Islet of Langerhans (tissue), 1 donor: ENCODE results near the gene SETD7.
"Not testable (repeated sequence)": the region's sequence is repeated elsewhere in the genome, so short reads cannot be mapped to it uniquely, and the experiment has no call there.

Experiments used
- FAIRE-seq: peaks from one replicate; lab custom pipeline; 2011; peaks lifted over from hg19 to GRCh38; lab: Jason Lieb, UNC

SETD7 gene

DNA sequence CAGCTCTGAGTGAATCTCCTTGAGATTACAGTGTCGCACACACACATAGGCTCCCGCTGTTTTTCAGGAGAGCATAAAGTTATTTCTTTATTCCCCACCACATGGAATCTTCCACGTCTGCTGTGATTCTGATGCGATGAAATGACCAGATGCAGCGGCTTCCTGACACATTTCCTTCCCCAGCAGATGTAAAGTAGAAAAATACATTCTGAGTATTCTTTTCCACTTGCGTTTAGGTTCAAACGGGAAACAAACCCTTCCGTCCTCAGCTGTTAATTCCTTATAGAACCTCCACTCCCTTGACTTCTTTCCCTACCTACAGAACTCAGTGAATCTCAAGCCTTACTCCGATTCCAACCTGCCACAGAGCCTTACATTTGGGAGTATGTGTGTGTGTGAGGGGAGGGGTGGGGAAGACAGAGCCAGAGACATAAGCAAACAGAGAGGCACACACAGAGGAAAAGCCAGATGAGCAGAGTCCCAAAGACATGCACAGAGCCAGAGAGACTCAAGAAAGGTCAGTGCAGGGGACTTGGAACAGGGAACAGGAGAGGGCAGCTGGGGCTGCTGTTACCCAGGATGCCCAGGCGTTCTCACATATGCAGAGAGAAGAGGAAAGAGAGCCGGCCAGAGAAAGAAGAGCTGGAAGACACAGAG lies 47.3 kb downstream of the SETD7 start:
- FAIRE-seq: no peak

DNA sequence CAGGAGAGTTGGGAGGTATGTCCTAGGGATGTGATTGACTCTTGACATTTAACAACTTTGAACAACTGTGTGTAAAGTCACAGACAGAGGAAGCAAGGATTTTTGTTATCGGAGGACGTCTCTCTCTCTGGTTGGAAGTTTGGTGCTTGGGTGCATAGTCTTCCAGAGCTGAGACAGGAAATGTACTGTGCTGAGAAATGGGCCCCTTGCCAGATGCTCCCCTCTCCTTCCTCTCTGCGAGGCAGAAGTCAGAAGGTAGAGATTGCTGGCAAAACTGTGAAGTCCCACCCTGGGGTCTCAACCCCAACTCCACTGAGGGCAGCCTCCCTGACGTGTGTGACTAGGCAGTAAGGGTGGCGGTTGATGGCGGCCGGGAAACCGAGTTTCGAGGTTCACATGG lies 49.2 kb downstream of the SETD7 start:
- FAIRE-seq: no peak

DNA sequence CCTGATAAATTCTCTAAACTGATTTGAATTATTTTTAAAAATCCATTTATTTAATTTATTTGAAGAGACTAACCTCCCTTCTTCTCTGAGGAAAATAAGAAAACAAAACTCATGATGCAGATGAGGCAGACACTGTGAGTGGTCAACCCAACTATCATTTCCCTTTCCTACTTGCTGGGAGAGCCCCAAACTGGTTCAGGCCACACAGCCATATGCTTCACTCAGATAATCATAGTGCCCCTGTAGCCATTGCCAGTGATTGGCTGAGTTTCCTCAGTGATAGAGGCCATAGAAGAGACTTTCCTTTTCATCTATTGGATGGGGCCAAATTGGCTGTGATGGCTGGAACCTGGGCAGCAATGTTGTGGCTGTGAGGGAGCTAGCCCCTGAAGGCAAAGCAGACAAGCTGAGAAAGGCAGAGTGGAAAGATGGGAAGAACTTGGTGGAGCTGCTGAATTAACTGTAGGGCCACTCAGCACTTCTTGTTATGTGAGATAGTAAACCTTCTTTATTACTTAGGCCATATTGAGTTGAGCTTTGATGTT lies 52.3 kb downstream of the SETD7 start:
- no peak for FAIRE-seq

DNA sequence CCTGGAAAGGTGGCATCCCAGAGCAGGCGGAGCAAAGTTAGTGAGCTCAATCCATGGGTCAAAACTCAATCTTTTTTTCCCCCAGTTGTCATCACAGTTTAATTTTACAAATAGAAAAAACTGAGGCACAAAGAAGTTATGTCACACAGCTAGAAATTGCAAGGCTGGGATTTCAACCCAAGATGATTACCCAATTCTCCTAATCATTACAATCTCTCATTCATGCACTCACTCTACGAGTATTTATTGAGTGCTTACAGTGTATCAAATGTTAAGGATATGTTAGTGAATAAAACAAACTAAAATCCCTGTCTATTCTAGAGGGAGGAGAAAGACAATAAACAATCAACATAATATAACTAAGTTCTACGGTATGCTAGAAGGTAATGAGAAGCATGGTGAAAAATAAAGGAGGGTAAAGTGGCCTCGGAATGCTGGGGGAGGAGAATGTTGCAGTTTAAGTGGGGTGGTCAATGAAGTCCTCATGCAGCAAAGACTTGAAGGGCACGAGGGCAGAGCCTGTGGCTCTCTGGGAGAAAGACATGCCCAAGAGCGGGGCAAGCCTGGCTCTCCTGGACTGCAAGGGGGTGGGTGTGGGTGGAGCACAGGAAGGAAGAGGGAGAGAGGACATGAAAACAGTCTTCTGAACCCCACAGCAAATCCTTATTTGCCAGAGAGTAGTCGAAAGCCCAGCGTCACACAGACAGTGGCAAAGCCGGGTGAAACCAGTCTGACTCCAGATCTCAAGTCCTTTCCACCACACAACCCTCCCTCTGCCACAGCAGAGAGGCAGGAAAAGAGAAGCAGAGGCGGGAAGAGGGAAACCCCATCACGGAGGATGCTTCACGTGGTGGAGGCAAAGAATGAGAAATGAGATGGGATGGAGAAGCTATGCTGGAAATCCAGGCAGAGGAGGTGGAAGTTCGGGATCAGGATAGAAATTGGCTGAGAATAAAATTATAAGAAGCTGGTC lies 53.8 kb downstream of the SETD7 start:
- no peak for FAIRE-seq

DNA sequence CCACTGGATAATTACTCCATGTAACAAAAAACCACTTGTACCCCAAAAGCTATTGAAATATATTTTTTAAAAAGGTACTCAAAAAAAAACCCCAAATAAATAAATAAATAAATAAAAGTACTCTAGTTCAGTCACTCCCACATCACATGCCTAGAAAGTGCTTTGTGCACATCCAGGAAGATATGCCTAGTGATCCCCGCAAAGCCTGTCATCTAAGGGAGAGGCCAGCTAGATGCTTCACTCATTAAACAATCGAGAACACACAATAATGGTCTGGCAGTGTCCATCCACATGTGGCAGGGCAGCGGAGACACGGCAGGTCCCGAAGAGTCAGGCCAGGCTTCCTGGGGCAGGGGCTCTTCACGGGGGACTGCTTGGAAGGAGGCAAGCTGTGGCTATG lies 54.5 kb downstream of the SETD7 start:
- no peak for FAIRE-seq

DNA sequence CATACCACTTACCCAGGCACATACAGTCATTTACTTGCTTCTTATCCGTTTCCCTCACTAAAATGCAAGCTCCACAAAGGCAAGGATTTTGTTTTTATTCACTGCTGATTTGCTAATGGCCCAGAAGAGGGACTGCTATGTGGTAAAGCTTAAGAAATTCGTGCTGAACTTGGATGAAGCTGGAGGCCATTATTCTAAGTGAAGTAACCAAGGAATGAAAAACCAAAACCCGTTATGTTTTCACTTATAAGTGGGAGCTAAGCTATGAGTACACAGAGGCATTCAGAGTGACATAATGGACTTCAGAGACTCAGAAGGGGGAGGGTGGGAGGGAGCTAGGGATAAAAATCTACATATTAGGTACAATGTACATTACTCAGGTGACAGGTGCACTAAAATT lies 54.9 kb downstream of the SETD7 start:
- FAIRE-seq: no peak

DNA sequence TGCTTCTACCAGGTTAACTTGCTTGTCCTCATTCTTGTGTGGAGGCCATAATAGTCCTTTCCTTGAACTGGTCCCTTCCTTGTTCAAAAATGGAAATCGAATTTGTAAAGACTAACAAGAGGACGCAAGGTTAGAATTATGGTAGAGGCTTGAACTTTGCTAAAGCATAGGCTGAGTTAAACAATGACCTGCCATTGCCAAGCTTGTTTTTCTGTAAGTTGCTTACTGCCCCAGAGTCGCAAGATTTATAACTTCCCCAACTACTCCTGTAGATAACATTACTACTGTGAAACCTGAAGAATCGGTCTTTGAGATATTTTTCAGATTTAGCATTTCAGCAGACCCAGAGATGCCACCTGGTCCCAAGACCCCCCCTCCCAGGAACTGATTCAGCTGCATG lies 56.8 kb downstream of the SETD7 start:
- FAIRE-seq: no peak

DNA sequence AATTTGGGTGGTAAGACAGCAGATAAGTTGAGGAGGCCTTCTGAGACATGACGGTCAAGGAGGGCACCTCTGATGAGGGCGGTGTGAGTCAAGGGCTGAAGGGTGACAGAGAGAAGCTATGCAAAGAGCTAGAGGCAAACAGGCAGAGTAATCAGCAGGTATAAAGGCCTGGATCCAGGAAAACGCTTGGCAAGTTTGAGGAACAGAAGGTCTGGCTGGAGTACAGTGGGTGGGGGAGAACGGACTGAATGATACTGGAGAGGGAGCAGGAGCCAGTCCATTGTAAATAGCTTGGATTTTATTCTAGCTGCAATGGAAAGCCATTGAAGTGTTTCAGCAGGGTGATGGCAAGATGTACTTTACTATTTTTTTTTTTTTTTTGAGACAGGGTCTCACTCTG lies 62.8 kb downstream of the SETD7 start:
- no peak for FAIRE-seq

DNA sequence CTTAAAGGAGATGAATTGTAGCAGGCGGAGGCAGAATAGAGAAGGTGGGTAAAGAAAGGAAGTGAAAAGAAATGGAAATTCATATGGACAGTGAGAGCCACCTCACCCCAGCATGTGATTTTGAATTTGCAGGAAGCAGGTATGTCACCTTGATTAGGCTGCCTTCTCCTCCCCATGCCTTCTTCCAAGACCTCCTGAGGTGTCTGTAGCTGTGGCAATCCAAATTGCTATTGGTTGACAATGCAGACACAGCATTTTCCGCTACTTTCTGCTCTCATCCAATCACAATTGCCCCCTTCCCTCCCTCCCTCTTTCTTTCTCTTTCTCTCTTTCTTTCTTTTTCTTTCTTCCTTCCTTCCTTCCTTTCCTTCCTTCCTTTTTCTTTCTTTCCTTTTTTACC lies 63.6 kb downstream of the SETD7 start:
- no peak for FAIRE-seq

DNA sequence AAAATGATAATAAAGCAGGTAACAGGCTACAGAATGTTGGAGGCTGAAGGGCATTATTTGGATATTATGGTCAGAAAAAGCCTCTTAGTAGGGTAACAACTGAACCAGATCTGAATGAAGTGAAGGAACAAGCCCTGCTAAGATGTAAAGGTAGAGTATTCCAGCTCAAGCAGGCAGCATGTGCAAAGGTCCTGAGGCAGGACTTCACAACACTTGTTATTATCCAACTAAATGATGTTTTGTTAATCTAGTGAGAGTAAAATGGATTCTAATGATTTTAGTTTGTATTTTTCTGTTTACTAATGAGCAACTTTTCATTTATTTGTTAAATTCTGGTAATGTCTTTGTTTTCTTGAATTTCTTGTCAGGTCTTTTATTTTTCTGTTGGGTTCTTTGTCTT lies 66.4 kb downstream of the SETD7 start:
- no peak for FAIRE-seq

DNA sequence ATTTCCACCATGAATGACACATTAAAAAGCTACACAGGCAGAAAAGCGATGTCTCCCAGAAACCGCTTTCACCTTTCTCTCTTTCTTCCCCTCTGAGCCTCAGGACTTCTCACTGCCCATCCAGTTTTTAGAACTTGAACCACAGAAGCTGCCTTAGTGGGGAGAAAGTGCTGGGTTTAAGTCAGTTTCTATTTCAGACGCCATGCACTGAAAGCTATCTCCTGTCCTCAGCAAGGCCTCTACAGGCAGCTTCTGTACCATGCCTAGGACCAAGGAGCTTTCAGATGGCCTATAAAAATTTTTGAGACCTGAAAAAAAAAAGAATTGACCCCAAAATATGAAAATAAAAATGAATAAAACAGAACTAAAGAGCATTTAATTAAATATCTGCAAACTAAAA lies 67.6 kb downstream of the SETD7 start:
- FAIRE-seq: no peak

DNA sequence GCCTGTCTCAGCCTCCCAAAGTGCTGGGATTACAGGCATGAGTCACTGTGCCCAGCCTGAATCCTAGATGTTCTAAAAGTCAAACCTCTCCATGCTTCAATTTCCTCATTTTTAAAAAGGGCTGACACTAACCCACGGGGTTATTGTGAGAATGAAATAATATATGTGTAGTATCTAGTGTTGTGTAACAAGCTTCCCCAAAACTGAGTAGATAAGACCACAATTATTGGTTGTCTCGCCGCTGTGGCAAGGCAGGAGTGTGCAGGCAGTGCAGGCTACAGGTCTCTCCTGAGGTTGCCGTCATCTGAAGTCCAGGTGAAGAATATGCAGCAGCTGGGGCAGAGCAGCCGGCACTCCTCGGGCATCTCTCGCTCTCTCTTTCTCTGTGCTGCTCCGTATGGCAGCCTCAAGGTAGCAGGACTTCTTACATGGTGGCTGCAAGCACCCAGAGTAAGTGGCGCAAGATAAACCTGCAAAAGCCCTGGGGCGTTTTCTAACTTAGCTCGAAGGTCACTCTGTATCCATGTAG lies 71.2 kb downstream of the SETD7 start:
- no peak for FAIRE-seq

DNA sequence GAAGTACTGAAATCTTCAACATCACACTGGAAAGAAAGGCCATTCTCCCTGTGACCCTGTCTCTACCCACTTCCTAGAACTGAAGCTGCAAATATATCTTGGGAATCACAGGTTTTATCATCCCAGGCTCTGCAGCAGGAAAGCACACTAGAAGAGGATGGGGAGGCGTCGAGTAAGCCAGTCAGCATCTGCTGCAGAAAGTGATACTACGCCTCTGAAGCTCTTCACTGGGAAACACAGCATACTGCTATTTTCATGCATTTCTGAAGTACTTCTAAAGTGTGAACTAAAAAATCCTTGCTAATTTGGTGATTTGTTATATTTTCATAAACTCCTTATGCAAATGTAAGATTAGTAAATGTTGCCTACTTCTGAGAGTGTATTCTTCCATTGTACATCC lies 73.0 kb downstream of the SETD7 start:
- FAIRE-seq: no peak

DNA sequence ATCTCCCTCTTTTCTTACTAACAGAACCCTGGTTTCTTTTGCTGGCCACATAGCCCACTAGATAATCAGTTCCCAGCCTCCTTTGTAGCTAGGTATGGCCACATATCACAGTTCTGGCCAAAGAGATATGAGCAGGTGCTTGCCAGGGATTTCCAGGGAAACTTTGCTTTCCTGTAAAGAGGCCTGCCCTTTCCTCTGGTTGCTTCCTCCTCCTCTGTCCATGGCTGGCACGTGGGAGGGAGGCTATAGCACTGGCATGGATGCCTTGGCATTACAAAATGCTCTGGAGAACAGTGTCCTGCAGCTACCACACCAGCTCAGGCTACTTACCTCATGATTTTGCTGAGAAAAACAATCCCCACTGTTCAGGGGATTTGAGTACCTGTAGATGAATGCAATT lies 74.6 kb downstream of the SETD7 start:
- FAIRE-seq: no peak

DNA sequence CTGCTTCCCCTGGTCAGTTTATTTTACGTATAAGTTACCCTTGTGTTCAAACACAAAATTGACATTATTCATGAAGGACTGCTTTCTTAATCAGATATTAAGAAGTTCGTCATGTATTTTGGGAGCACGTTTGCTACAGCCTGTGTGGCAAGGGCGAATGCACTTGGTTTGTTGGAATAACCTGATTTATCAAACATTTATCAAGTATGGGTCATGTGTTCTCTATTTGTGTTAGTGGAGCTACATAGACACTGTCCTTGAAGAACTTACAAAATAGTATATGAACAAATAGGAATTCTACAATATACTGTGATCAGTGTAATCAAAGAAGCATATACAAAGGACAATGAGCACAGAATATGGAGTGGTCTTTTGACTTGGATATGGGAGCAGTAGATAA lies 79.7 kb downstream of the SETD7 start:
- no peak for FAIRE-seq

DNA sequence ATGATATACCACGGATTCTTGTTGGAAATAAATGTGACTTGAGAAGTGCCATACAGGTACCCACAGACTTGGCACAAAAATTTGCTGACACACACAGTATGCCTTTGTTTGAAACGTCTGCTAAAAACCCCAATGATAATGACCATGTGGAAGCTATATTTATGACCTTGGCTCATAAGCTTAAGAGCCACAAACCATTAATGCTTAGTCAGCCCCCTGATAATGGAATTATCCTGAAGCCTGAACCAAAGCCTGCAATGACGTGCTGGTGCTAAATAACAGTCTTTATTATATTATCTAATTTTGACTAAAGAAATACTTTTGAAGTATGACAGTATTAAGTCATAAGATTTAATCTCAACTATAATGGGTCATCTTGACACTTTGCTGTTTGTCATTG lies 83.2 kb downstream of the SETD7 start:
- no peak for FAIRE-seq

DNA sequence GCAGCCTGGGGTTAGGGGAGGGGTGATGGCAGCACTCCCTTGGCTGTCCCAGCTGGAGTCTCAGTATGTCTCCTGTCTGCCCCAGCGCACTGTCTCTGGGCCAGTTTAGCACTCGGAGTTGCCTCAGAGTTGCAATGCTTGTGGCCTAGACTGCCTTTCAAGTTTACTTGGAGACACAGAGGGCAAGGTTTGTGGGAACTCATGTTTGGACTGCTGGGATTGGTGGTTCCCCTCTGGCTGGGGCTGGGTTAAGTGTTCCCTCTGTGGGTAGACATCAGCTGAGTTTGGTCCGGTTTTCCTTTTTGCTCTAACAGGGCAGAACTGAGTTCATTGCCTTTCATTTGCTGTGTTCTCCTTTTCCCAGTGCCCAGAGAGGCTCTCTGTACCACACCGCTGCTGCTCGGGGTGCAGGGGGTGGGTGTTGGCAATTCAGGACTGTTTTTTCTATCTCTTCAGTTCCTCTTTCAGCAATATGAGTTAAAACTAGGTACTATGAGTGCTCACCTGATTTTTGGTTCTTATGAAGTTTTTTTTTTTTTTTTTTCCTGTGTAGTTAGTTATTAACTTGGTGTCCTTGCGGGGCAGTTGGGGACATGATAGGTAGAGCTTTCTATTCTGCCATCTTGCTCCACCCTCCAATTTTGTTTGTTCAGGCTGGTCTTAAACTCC lies 84.9 kb downstream of the SETD7 start:
- FAIRE-seq: no peak

DNA sequence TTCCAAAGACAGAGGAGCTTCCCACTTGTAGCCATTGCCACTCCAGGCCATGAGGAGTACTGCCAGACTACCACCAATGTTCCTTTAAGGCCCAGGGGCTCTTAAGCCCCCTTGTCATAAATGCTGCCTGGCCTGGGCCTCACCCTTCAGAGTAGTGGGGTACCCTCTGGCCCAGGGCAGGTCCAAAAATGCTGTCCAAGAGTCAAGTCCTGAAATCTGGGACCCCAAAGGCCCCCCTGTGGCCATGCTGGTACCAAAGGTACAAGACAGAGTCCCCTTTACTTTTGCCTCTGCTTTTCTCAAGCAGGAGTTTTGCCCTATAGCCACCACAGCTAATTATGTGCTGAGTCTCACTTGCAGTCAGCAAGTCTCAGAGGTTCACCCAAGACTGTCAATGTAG lies 85.7 kb downstream of the SETD7 start:
- no peak for FAIRE-seq

DNA sequence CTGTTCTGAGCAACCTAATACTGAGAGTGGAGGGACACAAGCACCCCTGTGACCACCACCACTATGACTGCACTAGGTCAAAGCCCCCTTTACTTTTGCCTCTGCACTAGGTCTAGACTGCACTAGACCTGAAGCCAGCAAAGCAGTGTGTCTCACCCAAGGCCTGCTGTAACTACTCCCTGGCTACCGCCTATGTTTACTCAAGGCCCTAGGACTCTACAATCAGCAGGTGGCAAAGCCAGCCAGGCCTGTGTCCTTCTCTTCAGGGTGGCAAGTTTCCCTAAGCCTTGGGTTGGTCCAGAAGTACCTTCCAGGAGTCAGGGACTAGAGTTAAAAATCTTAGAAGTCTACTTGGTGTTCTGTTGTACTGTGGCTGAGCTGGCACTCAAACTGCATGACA lies 86.2 kb downstream of the SETD7 start:
- FAIRE-seq: no peak

DNA sequence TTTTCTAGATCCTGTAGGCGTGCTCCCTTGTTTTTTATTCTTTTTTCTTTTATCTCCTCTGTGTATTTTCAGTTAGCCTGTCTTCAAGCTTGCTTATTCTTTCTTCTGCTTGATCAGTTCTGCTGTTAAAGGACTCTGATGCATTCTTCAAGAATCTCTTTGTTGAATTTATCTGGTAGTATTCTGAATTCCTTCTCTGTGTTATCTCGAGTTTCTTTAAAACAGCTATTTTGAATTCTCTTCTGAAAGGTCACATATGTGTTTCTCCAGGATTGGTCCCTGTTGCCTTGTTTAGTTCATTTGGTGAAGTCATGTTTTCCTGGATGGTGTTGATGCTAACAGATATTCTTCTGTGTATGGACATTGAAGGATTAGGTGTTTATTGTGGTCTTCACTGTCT lies 86.8 kb downstream of the SETD7 start:
- no peak for FAIRE-seq

DNA sequence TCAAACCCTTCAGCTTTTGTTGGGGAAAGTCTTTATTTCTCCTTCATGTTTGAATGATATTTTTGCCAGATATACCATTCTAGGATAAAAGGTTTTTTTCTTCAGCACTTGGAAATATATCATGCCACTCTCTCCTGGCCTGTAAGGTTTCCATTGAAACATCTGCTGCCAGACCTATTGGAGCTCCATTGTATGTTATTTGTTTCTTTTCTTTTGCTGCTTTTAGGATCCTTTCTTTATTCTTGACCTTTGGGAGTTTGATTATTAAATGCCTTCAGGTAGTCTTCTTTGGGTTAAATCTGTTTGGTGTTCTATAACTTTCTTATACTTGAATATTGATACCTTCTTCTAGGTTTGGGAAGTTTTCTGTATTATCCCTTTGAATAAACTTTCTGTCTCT lies 87.3 kb downstream of the SETD7 start:
- not testable (repeated sequence) for FAIRE-seq

DNA sequence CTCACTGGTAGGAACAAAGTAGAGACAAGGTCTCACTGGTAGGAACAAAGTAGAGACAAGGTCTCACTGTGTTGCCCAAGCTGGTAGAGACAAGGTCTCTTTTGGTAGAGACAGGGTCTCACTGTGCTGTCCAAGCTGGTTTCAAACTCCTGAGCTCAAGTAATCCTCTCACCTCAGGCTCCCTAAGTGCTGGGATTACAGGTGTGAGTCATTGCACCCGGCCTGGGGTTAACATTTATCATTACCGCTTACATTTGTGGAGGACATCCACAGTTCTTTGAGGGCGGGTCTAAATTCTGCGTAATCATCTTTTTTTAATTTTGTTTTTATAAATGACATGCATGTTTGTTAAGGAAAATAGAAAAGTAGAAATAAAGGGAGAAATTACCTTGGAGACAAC lies 90.1 kb downstream of the SETD7 start:
- FAIRE-seq: no peak

DNA sequence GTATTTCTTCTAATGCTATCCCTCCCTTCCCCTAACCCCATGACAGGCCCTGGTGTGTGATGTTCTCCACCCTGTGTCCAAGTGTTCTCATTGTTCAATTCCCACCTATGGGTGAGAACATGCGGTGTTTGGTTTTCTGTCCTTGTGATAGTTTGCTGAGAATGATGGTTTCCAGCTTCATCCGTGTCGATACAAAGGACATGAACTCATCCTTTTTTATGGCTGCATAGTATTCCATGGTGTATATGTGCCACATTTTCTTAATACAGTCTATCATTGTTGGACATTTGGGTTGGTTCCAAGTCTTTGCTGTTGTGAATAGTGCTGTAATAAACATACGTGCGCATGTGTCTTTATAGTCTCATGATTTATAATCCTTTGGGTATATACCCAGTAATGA lies 91.5 kb downstream of the SETD7 start:
- FAIRE-seq: not testable (repeated sequence)
